ENCODE measurements around the gene HNRNPA0.

- no peak for TF ChIP-seq TAF1 (IDR thresholded peaks at IDR 0.05; ENCODE audit: borderline replicate concordance, insufficient read depth, low read length)
- TF ChIP-seq SIN3A (IDR thresholded peaks at IDR 0.05; ENCODE audit: borderline replicate concordance, insufficient read depth, low read length): no peak
Observed at GRCh38 chr5:137760294-137760693, 6.1 kb upstream of the HNRNPA0 start.
